HepG2 (cell line): ENCODE results near the gene NAGS. TPM values are rescaled to one million over a fixed set of nuclear protein-coding genes. Genes with fewer than 3 reads are reported as not detected.

Experiments
- ATAC-seq: fragments of 200-7000 bp; cut with Tn5 transposase; 3 replicates; pipeline ENCODE4 v1.9.1; 2020; ENCODE audit warnings: mild to moderate bottlenecking, moderate library complexity
- BruUV-seq: library from RNA; stranded (reverse); fragments of 400-500 nt; replicated peaks from 2 replicates; lab custom pipeline; 2021; lab: Mats Ljungman, UMichigan
- CTCF ChIA-PET: fragments of 300-600 bp; formaldehyde crosslinking; extraction: SDS; loops from one replicate; lab custom pipeline; 2021; ENCODE audit warnings: low total read pairs, inconsistent platforms, low intra/inter-chr PET ratio; lab: Yijun Ruan, JAX
- POLR2A ChIA-PET: fragments of 350-600 bp; sonication (Branson Sonifier 250); formaldehyde crosslinking; loops from one replicate; lab custom pipeline; 2020; ENCODE audit warnings: antibody characterized with exemption, inconsistent platforms; lab: Yijun Ruan, JAX
- DNase-seq: peaks from one replicate; pipeline ENCODE4 v3.0.0-alpha.2; 2015; ENCODE audit warnings: low spot score
- FAIRE-seq: peaks from 3 replicates; lab custom pipeline; 2011; peaks lifted over from hg19 to GRCh38; lab: Jason Lieb, UNC
- H2AFZ ChIP-seq: one replicate; pipeline ENCODE4 v1.6.1; 2011; ENCODE audit warnings: low read length, inconsistent platforms
- H3K27ac ChIP-seq: fragments of 300-600 bp; 3 replicates; pipeline ENCODE4 v1.8.0; 2011; ENCODE audit warnings: mixed run types, mild to moderate bottlenecking, mixed read lengths, low read length, inconsistent platforms; ENCODE audit not compliant: insufficient read depth; ENCODE audit errors: extremely low read length
- H3K27me3 ChIP-seq, 2 experiments: fragments of 200-600 bp in 1 of 2; 2 replicates in 1 of 2; 3 replicates in 1 of 2; pipeline versions ENCODE4 v1.6.0 to v1.8.0; 2011; ENCODE audit warnings: low read length in 2 of 2, mild to moderate bottlenecking in 2 of 2, moderate library complexity in 2 of 2, inconsistent platforms in 1 of 2; ENCODE audit not compliant: insufficient read depth in 2 of 2, control insufficient read depth in 1 of 2
- H3K36me3 ChIP-seq, 2 experiments: fragments of 200-600 bp in 1 of 2; replicated peaks in 1 of 2; 2 replicates in 1 of 2; 3 replicates in 1 of 2; pipeline versions ENCODE4 v1.5.1 to v1.8.0; 2011; ENCODE audit warnings: low read length in 2 of 2, inconsistent platforms in 1 of 2; ENCODE audit not compliant: insufficient read depth in 2 of 2, control insufficient read depth in 1 of 2
- H3K4me1 ChIP-seq: 2 replicates; pipeline ENCODE4 v1.5.1; 2012; ENCODE audit warnings: low read length, inconsistent platforms; ENCODE audit not compliant: insufficient read depth
- H3K4me2 ChIP-seq: 2 replicates; pipeline ENCODE4 v1.6.0; 2011; ENCODE audit warnings: low read depth, low read length, inconsistent platforms
- H3K4me3 ChIP-seq, 3 experiments: fragments of 200-600 bp in 1 of 3; sonication (generic), shearing (Covaris generic) in 1 of 3; replicated peaks in 1 of 3; 2 replicates each; pipeline ENCODE4 v1.5.1; 2011 to 2016; ENCODE audit warnings: low read length in 3 of 3, inconsistent platforms in 2 of 3, low read depth in 2 of 3, mild to moderate bottlenecking in 2 of 3, control low read depth in 1 of 3, mixed read lengths in 1 of 3; ENCODE audit not compliant: insufficient read depth in 1 of 3
- H3K79me2 ChIP-seq: one replicate; pipeline ENCODE4 v1.6.1; 2011; ENCODE audit warnings: low read length, inconsistent platforms; ENCODE audit not compliant: insufficient read depth
- H3K9ac ChIP-seq: 2 replicates; pipeline ENCODE4 v1.6.0; 2011; ENCODE audit warnings: mild to moderate bottlenecking, low read depth, low read length, inconsistent platforms; ENCODE audit not compliant: insufficient read depth
- H3K9me3 ChIP-seq: 2 replicates; pipeline ENCODE4 v1.5.1; 2012; ENCODE audit warnings: mild to moderate bottlenecking, low read length
- H4K20me1 ChIP-seq: 2 replicates; pipeline ENCODE4 v1.6.0; 2011; ENCODE audit warnings: inconsistent platforms, mild to moderate bottlenecking, low read length, moderate library complexity; ENCODE audit not compliant: insufficient read depth
- BORCS8-MEF2B ChIP-seq: sonication (generic); formaldehyde crosslinking; IDR thresholded peaks from 2 replicates; pipeline ENCODE4 v1.8.0; 2022; ENCODE audit warnings: mild to moderate bottlenecking, missing genetic modification reagents
- CC2D1A ChIP-seq: sonication (generic); formaldehyde crosslinking; IDR thresholded peaks from 2 replicates; pipeline ENCODE4 v1.8.1; 2023; ENCODE audit warnings: mild to moderate bottlenecking, missing genetic modification reagents
- DNMT1 ChIP-seq: sonication (generic); formaldehyde crosslinking; IDR thresholded peaks from 2 replicates; pipeline ENCODE4 v1.5.1; 2020; ENCODE audit warnings: mild to moderate bottlenecking, missing genetic modification reagents
- EP300 ChIP-seq, 3 experiments: sonication (generic) in 1 of 3; formaldehyde crosslinking in 1 of 3; IDR thresholded peaks; 2 replicates each; pipeline versions ENCODE4 v1.5.1 to v1.6.1; 2011 to 2020; ENCODE audit warnings: low read depth in 2 of 3, low read length in 2 of 3, borderline replicate concordance in 1 of 3, improper control_type of control experiment in 1 of 3, mild to moderate bottlenecking in 1 of 3, missing genetic modification reagents in 1 of 3, moderate library complexity in 1 of 3
- MTF2 ChIP-seq: sonication (generic); formaldehyde crosslinking; IDR thresholded peaks from 2 replicates; pipeline ENCODE4 v1.5.0; 2020; ENCODE audit warnings: missing genetic modification reagents, borderline replicate concordance
- PHF20 ChIP-seq: sonication (generic); formaldehyde crosslinking; IDR thresholded peaks from 2 replicates; pipeline ENCODE4 v1.5.0; 2020; ENCODE audit warnings: mild to moderate bottlenecking, missing genetic modification reagents
- ZBTB3 ChIP-seq: sonication (generic); formaldehyde crosslinking; IDR thresholded peaks from 2 replicates; pipeline ENCODE4 v1.4.0; 2020; ENCODE audit warnings: low read depth, mild to moderate bottlenecking, moderate library complexity, missing genetic modification reagents, borderline replicate concordance
- ZNF136 ChIP-seq: sonication (generic); formaldehyde crosslinking; IDR thresholded peaks from 2 replicates; pipeline ENCODE4 v1.8.1; 2022; ENCODE audit warnings: low read depth, mild to moderate bottlenecking, moderate library complexity, missing genetic modification reagents
- ZNF343 ChIP-seq: sonication (generic); formaldehyde crosslinking; IDR thresholded peaks from 2 replicates; pipeline ENCODE4 v1.4.0; 2020; ENCODE audit warnings: mild to moderate bottlenecking, missing genetic modification reagents
- ZNF383 ChIP-seq: sonication (generic); formaldehyde crosslinking; IDR thresholded peaks from 2 replicates; pipeline ENCODE4 v1.4.0; 2020; ENCODE audit warnings: missing genetic modification reagents, mild to moderate bottlenecking, borderline replicate concordance
- ZNF510 ChIP-seq: sonication (generic); formaldehyde crosslinking; IDR thresholded peaks from 2 replicates; pipeline ENCODE4 v1.4.0; 2020; ENCODE audit warnings: low read depth, mild to moderate bottlenecking, missing genetic modification reagents
- ZNF556 ChIP-seq: sonication (generic); formaldehyde crosslinking; IDR thresholded peaks from 2 replicates; pipeline ENCODE4 v1.4.0; 2020; ENCODE audit warnings: mild to moderate bottlenecking, missing genetic modification reagents, borderline replicate concordance
- ZNF605 ChIP-seq: sonication (generic); formaldehyde crosslinking; IDR thresholded peaks from 2 replicates; pipeline ENCODE4 v1.8.0; 2022; ENCODE audit warnings: mild to moderate bottlenecking, missing genetic modification reagents
- ZNF629 ChIP-seq: sonication (generic); formaldehyde crosslinking; conservative IDR thresholded peaks from 2 replicates; pipeline ENCODE4 v1.5.0; 2020; ENCODE audit warnings: missing genetic modification reagents
- WGBS: methylation state at CpG from one replicate; pipeline ENCODE4 v1.1.6; 2017; ENCODE audit warnings: low lambda C conversion rate; 5-methylcytosine and 5-hydroxymethylcytosine counted together
- in situ Hi-C: cut with HindIII; loops from 2 replicates; pipeline ENCODE4 v1.10.0; 2017; ENCODE audit warnings: low pct_unique_long_range_greater_than_20kb; ENCODE audit not compliant: extremely low pct_ligation_motif_present
- intact Hi-C: fragments of 100-400 bp; cut with micrococcal nuclease; formaldehyde crosslinking; loops from one replicate; pipeline ENCODE4 v1.10.0; 2022; ENCODE audit not compliant: unreplicated experiment
- polyA plus RNA-seq, 8 experiments: library from polyadenylated mRNA; depleted of rRNA in 3 of 8; stranded (reverse) in 7 of 8; unstranded in 1 of 8; fragments of >200 nt; fragmentation: Illumina TruSeq in 4 of 8; extraction: Trizol in 4 of 8; gene quantifications; 2 replicates each; pipeline versions ENCODE4 v1.2.1 to v1.2.3, GENCODE V29; 2011 to 2016; ENCODE audit warnings: low read depth in 4 of 8, missing spikeins in 1 of 8, mixed read lengths in 1 of 8; ENCODE audit not compliant: insufficient read depth in 1 of 8
- total RNA-seq, 5 experiments: library from RNA; depleted of rRNA; stranded (reverse); fragments of >200 nt; fragmentation: Illumina TruSeq; extraction: Trizol; gene quantifications; 2 replicates each; pipeline ENCODE4 v1.2.3, GENCODE V29; 2016; ENCODE audit warnings: low read depth in 1 of 5
- TF ChIP-seq, protein P1 (sequence below), 2 experiments: sonication (generic) in 1 of 2; formaldehyde crosslinking in 1 of 2; IDR thresholded peaks; 2 replicates each; pipeline versions ENCODE4 v1.4.0 to v1.6.1; 2016 to 2020; ENCODE audit warnings: borderline replicate concordance in 1 of 2, low read depth in 1 of 2, mild to moderate bottlenecking in 1 of 2, missing genetic modification reagents in 1 of 2

NAGS gene
- total and polyA plus RNA-seq, 2 of the 13 experiments (the other 11 are each of a cell fraction or from before 2014, with no cell fraction given) = 4.3 to 5.1 TPM

DNA sequence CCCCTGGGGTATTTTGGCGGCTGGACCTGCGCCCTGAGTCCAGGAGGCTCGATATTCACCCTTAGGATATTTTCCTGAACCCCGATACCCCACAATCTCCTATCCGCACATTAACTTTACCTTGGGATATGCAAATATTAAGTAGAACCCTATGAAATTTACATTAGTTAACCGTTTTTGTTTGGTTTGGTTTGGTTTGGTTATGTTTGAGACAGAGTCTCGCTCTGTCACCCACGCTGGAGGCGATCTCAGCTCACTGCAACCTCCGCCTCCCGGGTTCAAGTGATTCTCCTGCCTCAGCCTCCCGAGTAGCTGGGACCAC lies 9.3 kb upstream of the NAGS start:
- 1% methylated on average over 12 of the region's 12 CpGs for WGBS
- ChIA-PET POLR2A (interaction anchor here (1.5 kb wide), 1 partner anchor 51 kb away, joined by 3 read pairs; no protein-coding TSS in a partner anchor), CTCF (interaction anchor here (1.2 to 4.6 kb wide), 2 partner anchors 52 to 85 kb away, joined by 4 to 128 read pairs; partner anchors contain the start of gene PPY)
- DNase-seq (no peak), ATAC-seq (no peak), FAIRE-seq (no peak)
- in situ Hi-C loops (no loop called here), intact Hi-C loops (loop anchor here (1.0 kb wide), 1 partner anchor 51 kb away; no protein-coding TSS in a partner anchor)
- no peaks in the 10 kb centered on the region for H3K36me3 ChIP-seq
- peaks cover 32% of the 10 kb centered on the region for H3K4me1 ChIP-seq
- H3K27ac ChIP-seq = no peak overlapping the region
- no TSS peak for BruUV-seq
- peaks cover 3 to 40% of the 10 kb centered on the region in 2 experiments; a peak in 4 of 5 replicates for H3K27me3 ChIP-seq
- no peaks in the 10 kb centered on the region for H4K20me1 ChIP-seq
- no peak overlapping the region for H2AFZ ChIP-seq
- no peak overlapping the region for H3K9ac ChIP-seq
- H3K4me3 ChIP-seq = peak overlapping the region in 1 of 3 experiments; percentile 60; a peak in 2 of 6 replicates
- peak overlapping the region; percentile 63 for H3K4me2 ChIP-seq
- no peaks in the 10 kb centered on the region for H3K9me3 ChIP-seq
- no peaks in the 10 kb centered on the region for H3K79me2 ChIP-seq
- TF ChIP-seq ZBTB3 (CRISPR knock-in tag) (0 out of 2 replicates have a peak, but pooled peaks have one; percentile 50), ZNF136 (CRISPR knock-in tag) (0 out of 2 replicates have a peak, but pooled peaks have one; percentile 10), ZNF556 (0 out of 2 replicates have a peak, but pooled peaks have one; percentile 36), ZNF605 (CRISPR knock-in tag) (0 out of 2 replicates have a peak, but pooled peaks have one; percentile 20), PHF20 (CRISPR knock-in tag) (0 out of 2 replicates have a peak, but pooled peaks have one; percentile 5), MTF2 (0 out of 2 replicates have a peak, but pooled peaks have one; percentile 10), EP300 (IDR thresholded peaks at IDR 0.05; ENCODE audit: low read depth in 2 of 2, low read length in 2 of 2) (no peak), EP300 (CRISPR knock-in tag; IDR thresholded peaks at IDR 0.05; ENCODE audit: borderline replicate concordance) (0 out of 2 replicates have a peak, but pooled peaks have one; percentile 27), ZNF629 (CRISPR knock-in tag) (no peak), CC2D1A (CRISPR knock-in tag) (no peak), ZNF510 (0 out of 2 replicates have a peak, but pooled peaks have one; percentile 52), DNMT1 (CRISPR knock-in tag) (no peak), BORCS8-MEF2B (0 out of 2 replicates have a peak, but pooled peaks have one; percentile 2), ZNF343 (CRISPR knock-in tag) (0 out of 2 replicates have a peak, but pooled peaks have one; percentile 54), ZNF383 (0 out of 2 replicates have a peak, but pooled peaks have one; percentile 38)
- TF ChIP-seq, protein P1, sequence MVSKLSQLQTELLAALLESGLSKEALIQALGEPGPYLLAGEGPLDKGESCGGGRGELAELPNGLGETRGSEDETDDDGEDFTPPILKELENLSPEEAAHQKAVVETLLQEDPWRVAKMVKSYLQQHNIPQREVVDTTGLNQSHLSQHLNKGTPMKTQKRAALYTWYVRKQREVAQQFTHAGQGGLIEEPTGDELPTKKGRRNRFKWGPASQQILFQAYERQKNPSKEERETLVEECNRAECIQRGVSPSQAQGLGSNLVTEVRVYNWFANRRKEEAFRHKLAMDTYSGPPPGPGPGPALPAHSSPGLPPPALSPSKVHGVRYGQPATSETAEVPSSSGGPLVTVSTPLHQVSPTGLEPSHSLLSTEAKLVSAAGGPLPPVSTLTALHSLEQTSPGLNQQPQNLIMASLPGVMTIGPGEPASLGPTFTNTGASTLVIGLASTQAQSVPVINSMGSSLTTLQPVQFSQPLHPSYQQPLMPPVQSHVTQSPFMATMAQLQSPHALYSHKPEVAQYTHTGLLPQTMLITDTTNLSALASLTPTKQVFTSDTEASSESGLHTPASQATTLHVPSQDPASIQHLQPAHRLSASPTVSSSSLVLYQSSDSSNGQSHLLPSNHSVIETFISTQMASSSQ (IDR thresholded peaks at IDR 0.05; ENCODE audit: low read depth) = no peak
- TF ChIP-seq, protein P1 (CRISPR knock-in tag; IDR thresholded peaks at IDR 0.05; ENCODE audit: borderline replicate concordance) = 0 out of 2 replicates have a peak, but pooled peaks have one; percentile 15
